HCT116 (cell line): ENCODE results near the gene MRPL24. TPM values are rescaled to one million over a fixed set of nuclear protein-coding genes. Genes with fewer than 3 reads are reported as not detected.

Source experiments
- ATAC-seq: fragments of 200-7000 bp; cut with Tn5 transposase; 2 replicates; pipeline ENCODE4 v1.9.1; 2020; ENCODE audit warnings: mild to moderate bottlenecking, moderate library complexity
- BruUV-seq: library from RNA; stranded (reverse); fragments of 400-500 nt; replicated peaks from 2 replicates; lab custom pipeline; 2021; lab: Mats Ljungman, UMichigan
- CTCF ChIA-PET: fragments of 300-600 bp; sonication (Branson Sonifier 250); formaldehyde crosslinking; loops from one replicate; lab custom pipeline; 2021; ENCODE audit warnings: antibody characterized with exemption; lab: Charles Lee
- POLR2A ChIA-PET: fragments of 300-600, 350-600 bp; sonication (Branson Sonifier 250); formaldehyde crosslinking; loops from one replicate; lab custom pipeline; 2021; ENCODE audit warnings: antibody characterized with exemption; lab: Charles Lee
- RAD21 ChIA-PET, 2 experiments: fragments of 300-600 bp; sonication (Branson Sonifier 250); formaldehyde crosslinking; loops; one replicate each; lab custom pipeline; 2023; ENCODE audit warnings: low total read pairs in 2 of 2; ENCODE audit not compliant: uncharacterized antibody in 2 of 2, unreplicated experiment in 2 of 2, low non-redundant PET in 1 of 2; lab: Charles Lee
- DNase-seq: peaks from one replicate; pipeline ENCODE4 v3.0.0-alpha.2; 2010; ENCODE audit warnings: low read depth, low spot score
- H2AFZ ChIP-seq: fragments of 200-600 bp; shearing (Covaris generic), sonication (generic); 2 replicates; pipeline ENCODE4 v1.6.1; 2017; ENCODE audit warnings: low read depth, mixed run types, mixed read lengths, antibody characterized with exemption, low read length; ENCODE audit not compliant: poor library complexity, severe bottlenecking
- H3K27ac ChIP-seq: 2 replicates; pipeline ENCODE4 v1.5.1; 2012; ENCODE audit warnings: low read depth, low read length
- H3K27me3 ChIP-seq: fragments of 200-600 bp; sonication (generic); 2 replicates; pipeline ENCODE4 v1.6.1; 2016; ENCODE audit warnings: mixed run types, low read length, mixed read lengths; ENCODE audit not compliant: insufficient read depth
- H3K36me3 ChIP-seq, 2 experiments: fragments of 200-500 bp in 1 of 2; fragments of 200-600 bp in 1 of 2; sonication (Bioruptor generic) in 1 of 2; sonication (generic) in 1 of 2; 2 replicates each; pipeline versions ENCODE4 v1.5.1 to v1.6.1; 2014 to 2016; ENCODE audit warnings: low read length in 2 of 2, inconsistent platforms in 1 of 2, mixed read lengths in 1 of 2, mixed run types in 1 of 2; ENCODE audit not compliant: insufficient read depth in 2 of 2, control insufficient read depth in 1 of 2
- H3K4me1 ChIP-seq, 2 experiments: fragments of 200-600 bp in 1 of 2; sonication (generic) in 1 of 2; 2 replicates each; pipeline versions ENCODE4 v1.5.1 to v1.6.1; 2012 to 2017; ENCODE audit warnings: low read length in 2 of 2, inconsistent platforms in 1 of 2, mild to moderate bottlenecking in 1 of 2, mixed read lengths in 1 of 2, mixed run types in 1 of 2, moderate library complexity in 1 of 2; ENCODE audit not compliant: insufficient read depth in 2 of 2, control insufficient read depth in 1 of 2
- H3K4me2 ChIP-seq: fragments of 200-600 bp; sonication (generic); 2 replicates; pipeline ENCODE4 v1.6.1; 2017; ENCODE audit warnings: mixed run types, low read length, mixed read lengths
- H3K4me3 ChIP-seq, 2 experiments: fragments of 200-600 bp in 1 of 2; sonication (generic) in 1 of 2; replicated peaks in 1 of 2; 2 replicates each; pipeline ENCODE4 v1.5.1; 2011 to 2016; ENCODE audit warnings: low read length in 2 of 2, control low read depth in 1 of 2, low read depth in 1 of 2, mild to moderate bottlenecking in 1 of 2, mixed read lengths in 1 of 2, mixed run types in 1 of 2
- H3K79me2 ChIP-seq: fragments of 200-600 bp; sonication (generic); 2 replicates; pipeline ENCODE4 v1.6.1; 2017; ENCODE audit warnings: mild to moderate bottlenecking, mixed run types, low read length, moderate library complexity, mixed read lengths; ENCODE audit not compliant: insufficient read depth
- H3K9ac ChIP-seq: fragments of 200-600 bp; sonication (generic); 2 replicates; pipeline ENCODE4 v1.6.1; 2016; ENCODE audit warnings: low read length, mixed read lengths
- H3K9me2 ChIP-seq: fragments of 200-600 bp; sonication (generic), shearing (Covaris generic); 2 replicates; pipeline ENCODE4 v1.6.1; 2017; ENCODE audit warnings: mixed run types, mild to moderate bottlenecking, moderate library complexity; ENCODE audit not compliant: insufficient read depth
- H3K9me3 ChIP-seq, 2 experiments: fragments of 200-500 bp in 1 of 2; fragments of 200-600 bp in 1 of 2; sonication (Bioruptor generic) in 1 of 2; sonication (generic) in 1 of 2; 2 replicates each; pipeline ENCODE4 v1.6.1; 2014 to 2017; ENCODE audit warnings: low read length in 2 of 2, mixed read lengths in 2 of 2, inconsistent platforms in 1 of 2, low read depth in 1 of 2, mild to moderate bottlenecking in 1 of 2, mixed run types in 1 of 2, moderate library complexity in 1 of 2; ENCODE audit not compliant: control insufficient read depth in 1 of 2, insufficient read depth in 1 of 2
- H4K20me1 ChIP-seq: fragments of 200-600 bp; sonication (generic), shearing (Covaris generic); 2 replicates; pipeline ENCODE4 v1.6.1; 2017; ENCODE audit warnings: mixed run types, mild to moderate bottlenecking, moderate library complexity; ENCODE audit not compliant: insufficient read depth
- ATF3 ChIP-seq: IDR thresholded peaks from 2 replicates; pipeline ENCODE4 v1.6.1; 2012
- CEBPB ChIP-seq: IDR thresholded peaks from 2 replicates; pipeline ENCODE4 v1.6.1; 2012; ENCODE audit warnings: low read depth
- EGR1 ChIP-seq: IDR thresholded peaks from 2 replicates; pipeline ENCODE4 v1.6.1; 2012; ENCODE audit warnings: low read depth
- EZH2phosphoT487 ChIP-seq: fragments of 200-600 bp; IDR thresholded peaks from 2 replicates; pipeline ENCODE4 v1.6.1; 2018; ENCODE audit warnings: antibody characterized with exemption, borderline replicate concordance
- POLR2A ChIP-seq: IDR thresholded peaks from 2 replicates; pipeline ENCODE4 v1.7.0; 2011; ENCODE audit warnings: borderline replicate concordance; ENCODE audit not compliant: insufficient read depth, insufficient read length; ENCODE audit errors: extremely low read depth
- POLR2AphosphoS5 ChIP-seq: IDR thresholded peaks from 2 replicates; pipeline ENCODE4 v1.6.1; 2011; ENCODE audit warnings: mild to moderate bottlenecking, low read depth, low read length, moderate library complexity
- REST ChIP-seq: IDR thresholded peaks from 2 replicates; pipeline ENCODE4 v1.6.1; 2012; ENCODE audit warnings: low read depth
- YY1 ChIP-seq: IDR thresholded peaks from 2 replicates; pipeline ENCODE4 v1.6.1; 2011; ENCODE audit warnings: low read length, low read depth, moderate library complexity, mild to moderate bottlenecking; ENCODE audit not compliant: insufficient replicate concordance; ENCODE audit errors: extremely low read depth
- ZNF274 ChIP-seq: fragments of 200-500 bp; sonication (Bioruptor generic); IDR thresholded peaks from 2 replicates; pipeline ENCODE4 v1.6.1; 2014; ENCODE audit warnings: mild to moderate bottlenecking, low read depth, low read length, inconsistent platforms
- intact Hi-C: fragments of 100-400 bp; cut with micrococcal nuclease; formaldehyde crosslinking; loops from 2 replicates; pipeline ENCODE4 v1.10.0; 2022
- total RNA-seq: library from RNA; stranded (reverse); gene quantifications from one replicate; pipeline ENCODE4 v1.2.1, GENCODE V29; 2021; ENCODE audit not compliant: unreplicated experiment
- TF ChIP-seq, protein P1 (sequence below), 3 experiments: fragments of 200-600 bp in 1 of 3; sonication (generic) in 1 of 3; IDR thresholded peaks in 2 of 3; conservative IDR thresholded peaks in 1 of 3; 2 replicates each; pipeline ENCODE4 v1.5.1; 2012 to 2017; ENCODE audit warnings: low read depth in 2 of 3, low read length in 2 of 3, antibody characterized with exemption in 1 of 3, borderline replicate concordance in 1 of 3, control low read depth in 1 of 3, mild to moderate bottlenecking in 1 of 3, mixed read lengths in 1 of 3, mixed run types in 1 of 3, moderate library complexity in 1 of 3; ENCODE audit not compliant: insufficient read depth in 1 of 3

The MRPL24 gene
- total RNA-seq, 1 experiment from 2014 or later, result 111 TPM

- TF ChIP-seq REST (no peak), CEBPB (no peak), POLR2A (no peak), YY1 (no peak)
- TF ChIP-seq, protein P1, sequence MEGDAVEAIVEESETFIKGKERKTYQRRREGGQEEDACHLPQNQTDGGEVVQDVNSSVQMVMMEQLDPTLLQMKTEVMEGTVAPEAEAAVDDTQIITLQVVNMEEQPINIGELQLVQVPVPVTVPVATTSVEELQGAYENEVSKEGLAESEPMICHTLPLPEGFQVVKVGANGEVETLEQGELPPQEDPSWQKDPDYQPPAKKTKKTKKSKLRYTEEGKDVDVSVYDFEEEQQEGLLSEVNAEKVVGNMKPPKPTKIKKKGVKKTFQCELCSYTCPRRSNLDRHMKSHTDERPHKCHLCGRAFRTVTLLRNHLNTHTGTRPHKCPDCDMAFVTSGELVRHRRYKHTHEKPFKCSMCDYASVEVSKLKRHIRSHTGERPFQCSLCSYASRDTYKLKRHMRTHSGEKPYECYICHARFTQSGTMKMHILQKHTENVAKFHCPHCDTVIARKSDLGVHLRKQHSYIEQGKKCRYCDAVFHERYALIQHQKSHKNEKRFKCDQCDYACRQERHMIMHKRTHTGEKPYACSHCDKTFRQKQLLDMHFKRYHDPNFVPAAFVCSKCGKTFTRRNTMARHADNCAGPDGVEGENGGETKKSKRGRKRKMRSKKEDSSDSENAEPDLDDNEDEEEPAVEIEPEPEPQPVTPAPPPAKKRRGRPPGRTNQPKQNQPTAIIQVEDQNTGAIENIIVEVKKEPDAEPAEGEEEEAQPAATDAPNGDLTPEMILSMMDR (IDR thresholded peaks at IDR 0.05 in 2 of 3, conservative IDR thresholded peaks at IDR 0.05 in 1 of 3; ENCODE audit: borderline replicate concordance in 1 of 3, insufficient read depth in 1 of 3, low read depth in 2 of 3, low read length in 2 of 3), result no peak
Measured at GRCh38 chr1:156750711-156751450, 10.0 kb upstream of the MRPL24 start (continued).

GRCh38 chr1:156750191-156750672, 9.3 kb upstream of the MRPL24 start:
- Histone ChIP-seq H3K9me2 (no peaks in the 10 kb centered on the region), H3K27me3 (no peaks in the 10 kb centered on the region), H3K4me2 (peak overlapping the region; percentile 97), H3K9me3 (no peaks in the 10 kb centered on the region), H3K9ac (peak overlapping the region; percentile 94), H3K79me2 (peaks cover 79% of the 10 kb centered on the region), H2AFZ (no peak overlapping the region), H3K4me1 (peaks cover 29 to 61% of the 10 kb centered on the region in 2 experiments), H3K36me3 (peaks cover 0 to 5% of the 10 kb centered on the region in 2 experiments; a peak in 1 of 4 replicates), H3K27ac (peak overlapping the region; percentile 99), H3K4me3 (peak overlapping the region; percentile 67 to 97), H4K20me1 (no peaks in the 10 kb centered on the region)
- TF ChIP-seq ZNF274, result no peak
- TF ChIP-seq EGR1, result no peak
- TF ChIP-seq CEBPB, result no peak
- peak; percentile 53; the same call in 1 of the 2 replicates for TF ChIP-seq POLR2AphosphoS5
- no peak for TF ChIP-seq EZH2phosphoT487
- TF ChIP-seq ATF3, result no peak
- intact Hi-C loops, result no loop called here
- POLR2A ChIA-PET, result interaction anchor here (0.7 to 1.1 kb wide), 2 partner anchors 9 to 17 kb away, joined by 3 read pairs; partner anchors contain the start of genes MRPL24 and PRCC
- RAD21 ChIA-PET, result no interaction called here
- ATAC-seq, result 0 out of 2 replicates have a peak, but pooled peaks have one; percentile 7
- CTCF ChIA-PET, result interaction anchor here (1.1 to 1.2 kb wide), 2 partner anchors 22 to 23 kb away, joined by 3 read pairs; partner anchors contain the start of genes ISG20L2 and METTL25B
- no TSS peak for BruUV-seq
- DNase-seq, result no peak
